Measurements from ENCODE around the gene CD248. TPM values are rescaled to one million over a fixed set of nuclear protein-coding genes. Genes with fewer than 3 reads are reported as not detected.

The CD248 gene
- total RNA-seq, 4 donors from 2014 or later, result 4.6 to 24.8 (median 6.6) TPM

DNA sequence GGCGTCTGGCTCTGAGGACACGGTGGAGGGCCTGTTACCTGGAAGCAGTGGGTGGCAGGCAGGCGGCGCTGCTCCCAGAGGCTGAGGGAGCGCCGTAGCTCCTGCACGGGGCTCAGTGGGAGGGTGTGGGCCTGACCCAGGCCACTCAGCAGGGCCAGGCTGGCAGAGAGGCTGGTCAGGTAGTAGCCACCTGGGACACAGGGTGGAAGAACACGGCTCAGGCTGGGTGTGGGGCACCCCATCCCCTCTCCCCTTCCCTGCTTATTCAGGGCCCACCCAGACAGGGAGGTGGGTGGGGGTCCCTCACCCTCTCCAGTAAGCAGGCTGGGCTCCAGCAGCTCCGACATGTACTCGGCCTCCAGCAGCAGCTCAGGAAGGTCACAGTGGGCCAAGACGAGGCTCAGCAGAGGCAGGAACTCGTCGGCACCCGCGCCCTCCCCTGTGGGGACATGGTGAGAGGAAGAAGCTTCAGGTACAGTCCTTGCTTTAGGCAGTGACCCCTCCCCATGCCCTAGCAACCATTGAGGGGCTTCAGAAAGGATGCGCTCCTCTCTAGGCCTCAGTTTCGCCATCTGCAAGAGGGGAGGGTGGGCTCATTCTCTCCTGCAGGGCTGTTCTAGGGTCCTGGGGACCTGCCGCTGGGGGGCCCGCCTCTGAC, 16.5 kb upstream of the CD248 start:
- no peaks in the 10 kb centered on the region for H3K27me3 ChIP-seq
- DNase-seq, result no peak
- intact Hi-C loops (cut with DNase I), result no loop called here
- H3K36me3 ChIP-seq, result peaks cover under 1 to 6% of the 10 kb centered on the region in 2 donors
- no peak overlapping the region for H3K27ac ChIP-seq
- TF ChIP-seq, protein P1, sequence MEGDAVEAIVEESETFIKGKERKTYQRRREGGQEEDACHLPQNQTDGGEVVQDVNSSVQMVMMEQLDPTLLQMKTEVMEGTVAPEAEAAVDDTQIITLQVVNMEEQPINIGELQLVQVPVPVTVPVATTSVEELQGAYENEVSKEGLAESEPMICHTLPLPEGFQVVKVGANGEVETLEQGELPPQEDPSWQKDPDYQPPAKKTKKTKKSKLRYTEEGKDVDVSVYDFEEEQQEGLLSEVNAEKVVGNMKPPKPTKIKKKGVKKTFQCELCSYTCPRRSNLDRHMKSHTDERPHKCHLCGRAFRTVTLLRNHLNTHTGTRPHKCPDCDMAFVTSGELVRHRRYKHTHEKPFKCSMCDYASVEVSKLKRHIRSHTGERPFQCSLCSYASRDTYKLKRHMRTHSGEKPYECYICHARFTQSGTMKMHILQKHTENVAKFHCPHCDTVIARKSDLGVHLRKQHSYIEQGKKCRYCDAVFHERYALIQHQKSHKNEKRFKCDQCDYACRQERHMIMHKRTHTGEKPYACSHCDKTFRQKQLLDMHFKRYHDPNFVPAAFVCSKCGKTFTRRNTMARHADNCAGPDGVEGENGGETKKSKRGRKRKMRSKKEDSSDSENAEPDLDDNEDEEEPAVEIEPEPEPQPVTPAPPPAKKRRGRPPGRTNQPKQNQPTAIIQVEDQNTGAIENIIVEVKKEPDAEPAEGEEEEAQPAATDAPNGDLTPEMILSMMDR (IDR thresholded peaks at IDR 0.05), result no peak
- no peak for TF ChIP-seq POLR2A (IDR thresholded peaks at IDR 0.05)
- no peaks in the 10 kb centered on the region for H3K9me3 ChIP-seq
- 90 to 94% methylated on average over 6 to 7 of the region's 19 CpGs for WGBS, 2 donors
- H3K4me1 ChIP-seq, result peaks cover 7 to 29% of the 10 kb centered on the region in 2 donors
- no peak overlapping the region for H3K4me3 ChIP-seq (replicated peaks in 1 of 3)

DNA sequence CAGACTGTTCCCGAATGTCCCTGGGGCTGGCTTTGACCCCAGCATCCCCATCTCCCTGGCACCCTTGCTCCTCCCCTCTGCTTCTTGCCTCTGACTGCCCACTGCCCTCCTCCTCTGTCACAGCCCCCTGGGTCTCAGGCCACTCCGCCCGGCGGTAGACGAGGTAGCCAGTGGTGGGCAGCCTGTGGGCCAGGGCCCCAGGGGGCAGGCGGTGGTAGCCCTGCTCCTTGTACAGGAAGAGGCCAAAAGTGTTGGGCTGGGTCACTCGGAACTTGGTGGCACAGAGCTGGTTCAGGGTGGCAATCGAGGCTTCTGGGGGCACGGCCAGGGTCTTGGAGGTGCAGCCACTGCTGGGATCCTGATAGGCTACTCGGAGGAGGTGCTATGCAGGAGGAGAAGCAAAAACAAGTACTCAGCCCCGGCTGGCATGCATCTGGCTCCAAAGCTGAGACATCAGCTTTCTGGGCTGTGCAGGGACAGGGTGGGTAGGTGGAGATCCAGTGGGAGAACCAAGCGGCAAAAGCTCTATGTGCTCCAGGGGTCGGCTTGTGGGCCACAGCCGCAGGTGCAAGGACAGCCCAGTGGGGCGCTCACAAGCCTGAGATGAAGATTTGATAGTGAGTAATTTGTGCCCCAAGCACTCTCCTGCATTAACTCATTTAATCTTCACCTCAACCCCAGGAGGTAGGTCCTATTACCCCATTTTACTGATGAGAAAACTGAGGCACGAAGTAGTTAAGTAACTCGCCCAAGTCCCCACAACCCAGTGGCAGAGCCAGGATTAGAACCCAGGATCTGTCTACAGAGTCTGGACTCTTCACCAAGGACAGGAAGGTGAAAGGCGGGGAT, 15.8 kb upstream of the CD248 start:
- TF ChIP-seq, protein P1 (IDR thresholded peaks at IDR 0.05), result no peak
- TF ChIP-seq POLR2A (IDR thresholded peaks at IDR 0.05), result no peak
- no peak for DNase-seq
- no peaks in the 10 kb centered on the region for H3K27me3 ChIP-seq
- WGBS, 2 donors, result 81 to 85% methylated on average over 12 to 18 of the region's 18 CpGs
- H3K4me3 ChIP-seq (replicated peaks in 1 of 3), result no peak overlapping the region
- H3K27ac ChIP-seq, result no peak overlapping the region
- H3K4me1 ChIP-seq, result peaks cover 7 to 36% of the 10 kb centered on the region in 2 donors
- peaks cover 0 to 3% of the 10 kb centered on the region in 2 donors for H3K36me3 ChIP-seq
- H3K9me3 ChIP-seq, result no peaks in the 10 kb centered on the region
- intact Hi-C loops (cut with DNase I), result no loop called here

DNA sequence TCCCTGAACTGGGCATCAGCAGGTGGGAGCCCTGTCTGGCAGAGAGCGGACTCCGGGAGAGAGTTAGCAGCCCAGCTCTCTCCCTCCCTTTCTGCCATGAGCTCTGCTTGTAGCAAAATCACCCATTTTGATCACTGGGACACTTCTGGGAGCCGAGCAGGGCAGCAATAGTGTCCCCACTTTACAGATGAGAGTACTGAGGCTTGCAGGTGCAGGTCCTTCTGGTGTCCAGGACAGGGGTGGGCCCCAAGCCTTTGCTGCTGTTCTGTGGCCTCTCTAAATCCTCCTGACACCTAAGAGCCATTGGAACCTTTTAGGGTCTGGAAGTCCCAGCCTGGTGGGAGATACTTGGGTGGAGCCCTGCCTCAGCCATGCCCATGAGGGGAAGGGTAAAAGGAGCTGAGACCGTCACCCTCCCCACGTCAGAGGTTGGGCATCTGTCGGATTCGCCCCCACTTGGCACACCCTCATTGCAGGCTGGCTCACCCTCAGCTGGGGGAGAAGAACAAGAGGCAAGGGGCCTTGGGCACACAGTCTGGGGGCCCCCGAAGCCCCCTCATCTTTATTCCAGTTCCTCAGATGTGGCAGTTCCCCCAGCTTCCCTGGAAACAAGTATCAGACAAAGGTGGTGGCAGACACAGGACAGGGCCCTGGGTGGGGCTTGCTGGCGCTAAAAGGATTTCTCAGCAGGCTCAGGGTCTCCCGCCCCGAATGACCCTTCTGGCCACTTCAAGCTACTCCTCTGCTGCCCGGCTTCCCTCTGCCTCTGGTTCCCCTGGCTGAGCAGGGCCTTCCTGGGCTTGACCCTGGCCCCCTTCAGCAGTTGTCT, 14.9 kb upstream of the CD248 start:
- Histone ChIP-seq H3K4me3 (replicated peaks in 1 of 3) (no peak overlapping the region), H3K27me3 (no peaks in the 10 kb centered on the region), H3K9me3 (no peaks in the 10 kb centered on the region), H3K27ac (no peak overlapping the region), H3K36me3 (no peaks in the 10 kb centered on the region), H3K4me1 (peaks cover 7 to 40% of the 10 kb centered on the region in 2 donors)
- no peak for DNase-seq
- 78 to 79% methylated on average over 11 to 12 of the region's 12 CpGs for WGBS, 2 donors
- no peak for TF ChIP-seq POLR2A (IDR thresholded peaks at IDR 0.05)
- TF ChIP-seq, protein P1 (IDR thresholded peaks at IDR 0.05), result no peak
- intact Hi-C loops (cut with DNase I), result no loop called here

DNA sequence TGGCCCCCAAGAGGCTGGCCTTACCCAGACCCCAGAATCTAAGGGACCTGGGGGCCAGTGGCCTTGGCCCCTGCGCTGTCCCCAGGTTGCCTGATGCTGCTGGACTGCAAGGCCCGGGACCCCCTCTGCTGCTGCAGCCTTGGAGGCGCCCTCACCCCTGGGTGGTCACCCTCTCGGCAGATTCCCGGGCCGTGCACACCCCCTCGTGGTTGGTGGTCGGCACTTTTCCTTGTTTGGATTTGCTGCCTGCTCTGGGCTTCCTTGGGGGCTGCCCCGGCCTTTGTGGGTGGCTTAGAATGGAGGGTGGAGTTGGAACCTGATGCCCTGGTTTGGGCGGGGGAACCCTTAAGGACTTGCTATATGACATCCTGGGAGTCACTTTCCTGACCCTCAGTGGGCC, 14.1 kb upstream of the CD248 start:
- intact Hi-C loops (cut with DNase I), result no loop called here
- Histone ChIP-seq H3K27me3 (no peaks in the 10 kb centered on the region), H3K4me3 (replicated peaks in 1 of 3) (no peak overlapping the region), H3K4me1 (peaks cover 0 to 39% of the 10 kb centered on the region in 2 donors), H3K36me3 (no peaks in the 10 kb centered on the region), H3K9me3 (no peaks in the 10 kb centered on the region), H3K27ac (no peak overlapping the region)
- no peak for DNase-seq
- no peak for TF ChIP-seq POLR2A (IDR thresholded peaks at IDR 0.05)
- TF ChIP-seq, protein P1 (IDR thresholded peaks at IDR 0.05), result no peak
- 43 to 64% methylated on average over 7 of the region's 10 CpGs for WGBS, 2 donors
